Measurements from ENCODE around the gene C1QA.
"Not testable (repeated sequence)": the region's sequence is repeated elsewhere in the genome, so short reads cannot be mapped to it uniquely, and the experiment has no call there.

C1QA gene

GRCh38 chr1:22643381-22643780 is 7.0 kb downstream of the C1QA start, which contains the start of gene C1QC:
Gene C1QC (plus strand): TSS chr1:22643633. CDS start chr1:22644024, 391 bp downstream.
- no peak for DNase-seq

- no peak for DNase-seq
These were observed 7.5 kb downstream of the C1QA start for GRCh38 chr1:22643928-22644327.

GRCh38 chr1:22645931-22646330 is 9.5 kb downstream of the C1QA start:
- DNase-seq, result no peak

- DNase-seq, result no peak
These were observed 10.0 kb downstream of the C1QA start for GRCh38 chr1:22646384-22646783.

DNA sequence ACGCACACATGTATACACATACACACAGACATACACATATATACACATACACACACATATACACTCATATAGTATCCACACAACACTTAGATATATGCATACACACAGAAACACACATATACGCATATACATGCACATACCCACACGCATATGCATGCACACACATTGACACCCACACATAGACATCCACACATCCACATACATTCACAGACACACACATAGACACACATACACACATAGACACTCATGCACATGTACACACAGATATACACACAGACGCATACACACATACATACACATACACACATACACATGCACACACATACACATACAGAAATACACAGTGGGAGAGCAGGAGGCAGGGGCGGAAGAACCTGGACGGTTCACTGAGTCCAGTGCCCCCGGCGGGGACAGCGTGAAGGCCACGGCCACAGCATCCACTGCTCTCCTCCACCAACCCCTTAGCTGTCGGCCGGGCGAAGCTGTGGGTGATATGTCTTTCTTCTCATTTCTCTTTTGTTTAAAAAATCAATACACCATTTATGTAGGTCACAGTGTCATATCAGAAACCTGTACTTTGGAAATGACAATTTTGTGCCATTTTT is 13.8 kb downstream of the C1QA start:
- DNase-seq, result no peak

GRCh38 chr1:22651941-22652856 is 15.8 kb downstream of the C1QA start:
- DNase-seq, result no peak

- DNase-seq, result no peak
These were observed 16.5 kb downstream of the C1QA start, which contains the start of gene C1QB for GRCh38 chr1:22652881-22653316. Gene C1QB (plus strand): TSS chr1:22653236. CDS start chr1:22659463, 6,227 bp downstream.

DNA sequence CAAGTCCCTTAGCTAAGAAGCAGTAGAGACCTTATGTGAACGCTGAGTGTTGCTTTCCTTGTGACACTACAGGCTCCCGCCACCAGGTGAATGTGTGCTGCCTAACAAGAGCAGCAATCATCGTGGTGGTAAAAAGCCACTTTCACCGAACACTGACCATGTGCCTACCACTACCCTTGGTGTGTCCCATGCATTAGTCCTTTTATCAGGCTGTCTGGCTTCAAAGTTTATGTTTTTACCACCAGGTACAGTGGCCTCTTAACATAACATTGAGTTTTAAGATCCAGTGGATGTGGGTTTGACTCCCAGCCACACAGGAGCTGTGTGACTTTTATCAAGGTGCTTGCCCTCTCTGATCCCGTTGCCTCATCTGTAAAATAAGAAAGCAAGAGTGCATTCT is 18.3 kb downstream of the C1QA start:
- no peak for DNase-seq

GRCh38 chr1:22658385-22659163 is 22.1 kb downstream of the C1QA start:
- no peak for DNase-seq

- DNase-seq, result no peak
These were observed 24.4 kb downstream of the C1QA start for GRCh38 chr1:22660716-22661241.

- no peak for DNase-seq
These were observed 25.5 kb downstream of the C1QA start for GRCh38 chr1:22661880-22662279.

DNA sequence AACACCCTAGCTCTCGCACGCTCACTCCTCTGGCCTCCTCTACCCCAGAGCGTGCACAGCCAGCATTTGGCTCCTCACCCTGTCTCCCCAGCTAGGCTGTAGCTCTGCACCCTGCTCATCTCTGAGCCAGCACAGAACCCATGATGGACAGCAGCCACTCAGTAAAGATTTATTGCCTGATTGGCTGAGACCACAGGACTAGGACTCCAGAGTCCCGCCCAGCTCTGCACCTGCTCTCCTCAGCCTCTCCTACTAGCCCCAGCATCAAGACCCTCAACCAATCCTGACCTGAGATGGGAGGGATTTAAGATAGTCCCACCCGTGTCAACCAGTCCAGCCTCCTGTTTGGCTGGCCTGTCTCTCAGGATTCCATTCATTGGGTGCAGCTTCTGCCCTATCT is 25.9 kb downstream of the C1QA start:
- no peak for DNase-seq

GRCh38 chr1:22662986-22663408 is 26.6 kb downstream of the C1QA start:
- DNase-seq, result no peak

DNA sequence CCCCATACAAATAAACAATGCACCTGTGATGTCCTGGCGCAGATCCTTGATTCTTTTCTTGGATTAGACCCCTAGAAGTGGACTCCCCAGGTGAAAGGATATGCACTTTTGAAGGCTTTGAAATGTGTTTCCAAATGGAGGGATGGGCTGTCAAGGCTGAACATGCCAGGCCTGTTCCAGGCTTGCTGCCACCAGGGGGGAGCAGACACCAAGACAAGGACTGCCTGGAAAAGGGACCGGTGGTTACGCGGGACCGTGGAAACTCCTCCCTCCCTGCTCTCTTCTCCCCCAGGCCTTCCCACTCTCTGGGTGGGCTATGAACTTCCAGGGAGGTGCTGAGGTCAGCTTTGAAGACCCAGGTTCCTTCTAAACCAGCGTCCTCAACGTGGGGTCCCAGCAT is 29.3 kb downstream of the C1QA start:
- peak; percentile 72 for DNase-seq

DNA sequence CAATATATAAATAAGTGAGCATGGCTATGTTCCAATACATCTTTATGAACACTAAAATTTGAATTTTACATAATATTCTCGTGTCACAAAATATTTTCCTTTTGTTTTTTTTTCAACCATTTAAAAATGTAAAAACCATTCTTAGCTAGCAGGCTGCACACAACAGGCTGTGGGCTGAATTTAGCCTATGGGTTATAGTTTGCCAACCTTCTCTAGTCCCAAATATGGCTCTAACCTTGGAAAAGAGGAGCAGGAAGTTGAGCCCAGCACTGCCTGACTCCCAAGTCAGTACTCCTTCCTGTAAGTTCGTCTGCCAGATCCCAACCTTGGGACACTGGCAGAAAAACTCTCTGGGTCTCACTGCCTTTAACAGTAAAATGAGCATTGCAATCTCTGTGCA is 30.0 kb downstream of the C1QA start:
- DNase-seq, result no peak

GRCh38 chr1:22668840-22669239 is 32.4 kb downstream of the C1QA start:
- not testable (repeated sequence) for DNase-seq

DNA sequence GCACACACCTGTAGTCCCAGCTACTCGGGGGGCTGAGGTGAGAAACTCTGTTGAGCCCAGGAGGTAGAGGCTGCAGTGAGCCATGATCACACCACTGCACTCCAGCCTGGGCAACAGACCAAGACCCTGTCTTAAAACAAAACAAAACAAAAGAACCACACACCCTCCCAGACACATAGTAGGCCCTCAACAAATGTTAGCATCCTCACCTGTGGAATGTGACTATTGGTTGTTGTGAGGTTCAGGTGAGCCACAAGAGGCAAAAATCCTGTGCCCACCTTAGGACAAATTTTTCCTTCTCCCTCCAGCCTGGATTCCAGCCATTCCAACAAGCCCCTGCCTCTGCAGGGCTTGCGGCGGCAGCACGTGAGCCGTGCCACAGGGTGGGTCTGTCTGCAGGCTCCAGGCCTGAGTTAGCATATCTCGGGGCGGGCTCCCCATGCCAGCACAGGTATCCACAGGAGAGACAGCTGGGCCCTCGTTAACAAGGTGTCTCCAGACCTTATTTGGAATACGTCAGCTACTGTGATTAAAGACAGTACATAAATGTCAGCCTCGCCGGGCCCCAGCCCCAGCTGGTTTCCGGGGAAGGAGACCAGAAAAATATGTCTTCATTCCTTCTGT is 34.0 kb downstream of the C1QA start:
- DNase-seq, result no peak

DNA sequence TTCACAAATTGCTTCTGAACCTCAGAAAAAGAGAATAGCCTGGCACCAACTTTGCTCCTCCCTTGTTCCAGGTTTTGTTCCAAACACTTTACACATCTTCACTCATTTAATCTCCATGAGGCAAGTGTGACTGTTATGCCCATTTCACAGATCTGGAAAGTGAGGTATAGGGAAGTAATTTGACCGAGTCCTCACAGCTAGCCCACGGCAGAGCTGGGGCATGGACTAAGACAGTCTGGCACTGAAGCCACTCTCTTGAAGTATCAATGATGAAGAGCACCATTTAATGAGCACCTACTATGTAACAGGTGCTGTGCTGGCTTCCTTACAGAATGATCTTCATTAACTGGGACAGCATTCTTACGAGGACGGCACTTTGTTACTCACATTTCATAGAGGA is 35.6 kb downstream of the C1QA start:
- no peak for DNase-seq

- peak; percentile 78 for DNase-seq
These were observed 37.3 kb downstream of the C1QA start for GRCh38 chr1:22673486-22674409.

DNA sequence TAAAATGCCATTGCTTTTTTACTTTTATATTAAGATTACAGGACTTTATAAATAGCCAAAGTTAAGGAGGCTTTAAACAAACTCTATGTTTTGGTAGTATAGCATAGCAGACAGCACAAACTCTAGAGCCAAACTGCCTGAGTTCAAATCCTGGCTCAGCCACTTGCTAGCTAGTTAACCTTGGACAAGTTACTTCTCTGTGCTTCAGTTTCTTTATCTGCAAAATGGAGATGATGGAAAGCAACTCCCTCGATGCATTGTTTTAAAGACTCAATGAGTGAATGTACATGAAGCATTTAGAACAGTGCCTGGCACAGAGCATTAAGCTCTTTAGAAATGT is 38.0 kb downstream of the C1QA start:
- no peak for DNase-seq

DNA sequence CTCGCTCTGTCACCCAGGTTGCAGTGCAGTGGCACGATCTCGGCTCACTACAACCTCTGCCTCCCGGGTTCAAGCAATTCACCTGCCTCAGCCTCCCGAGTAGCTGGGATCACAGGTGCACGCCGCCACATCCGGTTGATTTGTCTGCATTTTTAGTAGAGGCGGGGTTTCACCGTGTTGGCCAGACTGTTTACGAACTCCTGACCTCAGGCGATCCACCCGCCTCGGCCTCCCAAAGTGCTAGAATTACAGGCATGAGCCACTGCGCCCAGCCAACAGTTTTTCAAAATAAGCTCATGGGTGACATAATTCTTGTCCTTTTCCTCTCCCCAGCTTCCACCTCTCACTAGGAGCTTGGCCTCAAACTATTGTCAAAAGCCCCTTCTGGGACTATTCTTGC is 39.7 kb downstream of the C1QA start:
- DNase-seq, result not testable (repeated sequence)
